Mesenchymal stem cell (in vitro differentiated cells and primary cell): ENCODE results near the gene ADIPOQ.
"Not testable (repeated sequence)": the region's sequence is repeated elsewhere in the genome, so short reads cannot be mapped to it uniquely, and the experiment has no call there.

ENCODE experiments used
- DNase-seq: peaks from one replicate; pipeline ENCODE4 v3.0.0-alpha.2; 2013
- H2AFZ ChIP-seq: one replicate; pipeline ENCODE4 v1.6.1; 2013; ENCODE audit warnings: low read depth, mild to moderate bottlenecking, control low read depth, inconsistent platforms, low read length, moderate library complexity
- H2AK5ac ChIP-seq: 2 replicates; pipeline ENCODE4 v1.6.1; 2013; ENCODE audit warnings: low read length, moderate library complexity, mild to moderate bottlenecking, inconsistent platforms; ENCODE audit not compliant: severe bottlenecking
- H2BK120ac ChIP-seq: one replicate; pipeline ENCODE4 v1.6.1; 2013; ENCODE audit warnings: low read depth, mild to moderate bottlenecking, inconsistent platforms, low read length, moderate library complexity
- H2BK12ac ChIP-seq, 2 experiments: one replicate each; pipeline ENCODE4 v1.6.1; 2013; ENCODE audit warnings: inconsistent platforms in 2 of 2, low read length in 2 of 2, mild to moderate bottlenecking in 2 of 2, moderate library complexity in 2 of 2, control low read depth in 1 of 2
- H2BK15ac ChIP-seq: one replicate; pipeline ENCODE4 v1.6.1; 2013; ENCODE audit warnings: mild to moderate bottlenecking, low read depth, inconsistent platforms; ENCODE audit not compliant: poor library complexity, severe bottlenecking
- H2BK5ac ChIP-seq: 2 replicates; pipeline ENCODE4 v1.6.1; 2013; ENCODE audit warnings: low read depth, mild to moderate bottlenecking, low read length, control low read depth, inconsistent platforms; ENCODE audit not compliant: poor library complexity, severe bottlenecking
- H3K14ac ChIP-seq, 2 experiments: one replicate each; pipeline ENCODE4 v1.6.1; 2013; ENCODE audit warnings: inconsistent platforms in 2 of 2, low read length in 2 of 2, control low read depth in 1 of 2, mild to moderate bottlenecking in 1 of 2, moderate library complexity in 1 of 2
- H3K18ac ChIP-seq, 2 experiments: one replicate each; pipeline ENCODE4 v1.6.1; 2013; ENCODE audit warnings: inconsistent platforms in 2 of 2, low read length in 2 of 2, control low read depth in 1 of 2, low read depth in 1 of 2, mild to moderate bottlenecking in 1 of 2
- H3K23ac ChIP-seq, 2 experiments: one replicate each; pipeline ENCODE4 v1.6.1; 2013; ENCODE audit warnings: inconsistent platforms in 2 of 2, low read length in 2 of 2, mild to moderate bottlenecking in 2 of 2, moderate library complexity in 2 of 2, control low read depth in 1 of 2
- H3K27ac ChIP-seq: 2 replicates; pipeline ENCODE4 v1.5.1; 2013; ENCODE audit warnings: mild to moderate bottlenecking, moderate library complexity, low read length, control low read depth, inconsistent platforms; ENCODE audit not compliant: poor library complexity, severe bottlenecking
- H3K27me3 ChIP-seq, 2 experiments: 2 replicates each; pipeline versions ENCODE4 v1.6.1 to v1.7.0; 2013; ENCODE audit warnings: low read length in 2 of 2, mild to moderate bottlenecking in 2 of 2, moderate library complexity in 2 of 2, control low read depth in 1 of 2, inconsistent platforms in 1 of 2; ENCODE audit not compliant: control insufficient read depth in 1 of 2, insufficient read depth in 1 of 2
- H3K36me3 ChIP-seq, 2 experiments: 2 replicates each; pipeline versions ENCODE4 v1.6.1 to v1.7.0; 2013; ENCODE audit warnings: low read length in 2 of 2, control low read depth in 1 of 2, inconsistent platforms in 1 of 2, low read depth in 1 of 2, mild to moderate bottlenecking in 1 of 2; ENCODE audit not compliant: insufficient read depth in 2 of 2, control insufficient read depth in 1 of 2
- H3K4ac ChIP-seq, 2 experiments: one replicate each; pipeline ENCODE4 v1.6.1; 2013; ENCODE audit warnings: inconsistent platforms in 2 of 2, low read length in 2 of 2, mild to moderate bottlenecking in 2 of 2, moderate library complexity in 2 of 2, control low read depth in 1 of 2, low read depth in 1 of 2
- H3K4me1 ChIP-seq: 2 replicates; pipeline ENCODE4 v1.6.1; 2013; ENCODE audit warnings: low read depth, low read length, control low read depth; ENCODE audit not compliant: control insufficient read depth, insufficient read depth
- H3K4me2 ChIP-seq: 2 replicates; pipeline ENCODE4 v1.6.1; 2013; ENCODE audit warnings: low read length, mild to moderate bottlenecking, inconsistent platforms; ENCODE audit not compliant: poor library complexity, severe bottlenecking
- H3K4me3 ChIP-seq, 2 experiments: 2 replicates each; pipeline versions ENCODE4 v1.5.1 to v1.7.0; 2013; ENCODE audit warnings: low read length in 2 of 2, mild to moderate bottlenecking in 2 of 2, control low read depth in 1 of 2, low read depth in 1 of 2; ENCODE audit not compliant: insufficient read depth in 1 of 2
- H3K79me1 ChIP-seq: replicated peaks from 2 replicates; pipeline ENCODE4 v1.6.1; 2013; ENCODE audit warnings: mild to moderate bottlenecking, control low read depth, low read length, inconsistent platforms; ENCODE audit not compliant: poor library complexity, severe bottlenecking
- H3K9ac ChIP-seq: 2 replicates; pipeline ENCODE4 v1.7.0; 2013; ENCODE audit warnings: mild to moderate bottlenecking, low read length, moderate library complexity
- H3K9me3 ChIP-seq: 2 replicates; pipeline ENCODE4 v1.7.0; 2013; ENCODE audit warnings: mild to moderate bottlenecking, low read length; ENCODE audit not compliant: control insufficient read depth
- H4K8ac ChIP-seq: one replicate; pipeline ENCODE4 v1.6.1; 2013; ENCODE audit warnings: inconsistent platforms, mild to moderate bottlenecking, low read length, moderate library complexity
- H4K91ac ChIP-seq: one replicate; pipeline ENCODE4 v1.6.1; 2013; ENCODE audit warnings: mild to moderate bottlenecking, low read length, inconsistent platforms
- WGBS: methylation state at CpG from one replicate; pipeline ENCODE4 v1.1.7; 2013; ENCODE audit warnings: mixed read lengths; 5-methylcytosine and 5-hydroxymethylcytosine counted together

The ADIPOQ gene

DNA sequence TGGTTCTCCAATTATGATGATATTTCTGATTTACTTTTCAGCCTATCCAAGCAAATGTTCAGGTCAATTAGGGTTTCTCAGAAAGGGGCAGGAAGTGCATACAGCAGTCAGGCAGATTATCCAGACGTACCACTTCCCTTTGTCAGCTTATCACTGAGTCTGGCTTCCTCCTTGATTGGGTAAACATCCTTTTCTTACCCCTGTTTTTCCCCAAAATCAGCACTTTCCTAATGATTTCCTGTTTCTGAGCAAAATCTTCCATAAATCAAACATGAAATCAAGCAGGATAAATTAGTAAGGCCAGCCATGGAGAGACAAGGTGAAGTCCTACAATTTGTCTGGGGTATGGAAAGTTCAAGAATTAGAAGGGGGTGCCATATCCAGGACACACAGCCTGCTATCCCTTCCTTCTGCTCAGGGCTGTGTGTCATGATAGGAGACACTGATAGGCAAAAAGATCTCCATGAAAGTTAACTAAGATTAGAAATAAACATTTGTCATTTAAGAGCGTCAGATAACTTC lies 29.0 kb downstream of the ADIPOQ start:
- Histone ChIP-seq H3K4me3 (no peak overlapping the region), H3K4me2 (no peak overlapping the region)

DNA sequence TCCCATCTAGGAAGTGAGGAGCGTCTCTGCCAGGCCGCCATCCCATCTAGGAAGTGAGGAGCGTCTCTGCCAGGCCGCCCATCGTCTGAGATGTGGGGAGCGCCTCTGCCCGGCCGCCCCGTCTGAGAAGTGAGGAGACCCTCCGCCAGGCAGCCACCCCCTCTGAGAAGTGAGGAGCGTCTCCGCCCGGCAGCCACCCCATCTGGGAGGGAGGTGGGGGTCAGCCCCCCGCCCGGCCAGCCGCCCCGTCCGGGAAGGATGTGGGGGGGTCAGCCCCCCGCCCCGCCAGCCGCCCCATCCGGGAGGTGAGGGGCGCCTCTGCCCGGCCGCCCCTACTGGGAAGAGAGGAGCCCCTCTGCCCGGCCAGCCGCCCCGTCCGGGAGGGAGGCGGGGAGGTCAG lies 31.3 kb downstream of the ADIPOQ start:
- not testable (repeated sequence) for H2BK120ac ChIP-seq, H2BK12ac ChIP-seq, H2AFZ ChIP-seq, H3K9me3 ChIP-seq, H2AK5ac ChIP-seq, H3K36me3 ChIP-seq, H3K4ac ChIP-seq, H3K4me2 ChIP-seq, H3K14ac ChIP-seq, H4K91ac ChIP-seq, H4K8ac ChIP-seq, H3K18ac ChIP-seq, H2BK15ac ChIP-seq, H2BK5ac ChIP-seq, H3K23ac ChIP-seq, H3K4me1 ChIP-seq, H3K9ac ChIP-seq, H3K79me1 ChIP-seq, H3K27ac ChIP-seq, H3K4me3 ChIP-seq, DNase-seq, H3K27me3 ChIP-seq
- no CpG with 5 or more reads among the region's 30 CpGs for WGBS

More for the DNA sequence above, 29.0 kb downstream of the ADIPOQ start:
- WGBS = 8% methylated on average over 1 of the region's 2 CpGs
- Histone ChIP-seq H2AK5ac (no peak overlapping the region), H3K14ac (no peak overlapping the region), H2BK15ac (no peak overlapping the region), H3K27ac (no peak overlapping the region), H3K4ac (no peak overlapping the region), H2BK5ac (no peak overlapping the region), H3K79me1 (no peaks in the 10 kb centered on the region), H4K91ac (no peak overlapping the region), H2BK120ac (peak overlapping the region; percentile 34), H3K9me3 (no peaks in the 10 kb centered on the region), H3K4me1 (no peaks in the 10 kb centered on the region), H3K18ac (no peak overlapping the region), H3K23ac (no peak overlapping the region), H2AFZ (no peak overlapping the region), H3K27me3 (no peaks in the 10 kb centered on the region), H3K9ac (no peak overlapping the region), H4K8ac (no peak overlapping the region), H2BK12ac (no peak overlapping the region), H3K36me3 (no peaks in the 10 kb centered on the region)
- DNase-seq = no peak

DNA sequence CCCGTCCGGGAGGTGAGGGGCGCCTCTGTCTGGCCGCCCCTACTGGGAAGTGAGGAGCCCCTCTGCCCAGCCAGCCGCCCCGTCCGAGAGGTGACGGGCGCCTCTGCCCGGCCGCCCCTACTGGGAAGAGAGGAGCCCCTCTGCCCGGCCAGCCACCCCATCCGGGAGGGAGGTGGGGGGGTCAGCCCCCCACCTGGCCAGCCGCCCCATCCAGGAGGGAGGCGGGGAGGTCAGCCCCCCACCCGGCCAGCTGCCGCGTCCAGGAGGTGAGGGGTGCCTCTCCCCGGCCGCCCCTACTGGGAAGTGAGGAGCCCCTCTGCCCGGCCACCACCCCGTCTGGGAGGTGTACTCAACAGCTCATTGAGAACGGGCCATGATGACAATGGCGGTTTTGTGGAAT lies 31.7 kb downstream of the ADIPOQ start:
- H4K91ac ChIP-seq, H2BK120ac ChIP-seq: not testable (repeated sequence)
- WGBS = 97% methylated on average over 17 of the region's 24 CpGs

DNA sequence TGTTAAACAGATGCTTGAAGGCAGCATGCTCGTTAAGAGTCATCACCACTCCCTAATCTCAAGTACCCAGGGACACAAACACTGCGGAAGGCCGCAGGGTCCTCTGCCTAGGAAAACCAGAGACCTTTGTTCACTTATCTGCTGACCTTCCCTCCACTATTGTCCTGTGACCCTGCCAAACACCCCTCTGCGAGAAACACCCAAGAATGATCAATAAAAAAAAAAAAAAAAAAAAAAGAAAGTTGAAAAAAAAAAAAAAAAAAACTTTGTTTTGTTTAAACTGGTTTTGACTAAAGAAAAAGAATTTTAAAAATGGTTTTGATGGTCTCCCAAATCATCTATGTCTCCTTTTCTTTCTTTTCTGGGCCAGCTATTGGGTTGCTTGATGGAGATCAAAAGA lies 32.3 kb downstream of the ADIPOQ start:
- H3K4ac ChIP-seq, H3K4me3 ChIP-seq, H3K4me1 ChIP-seq, H3K9me3 ChIP-seq, DNase-seq, H3K27ac ChIP-seq, H2BK15ac ChIP-seq, H4K8ac ChIP-seq, H3K36me3 ChIP-seq, H3K14ac ChIP-seq, H2AFZ ChIP-seq, H2BK120ac ChIP-seq, H3K23ac ChIP-seq, H3K4me2 ChIP-seq, H3K9ac ChIP-seq, H3K79me1 ChIP-seq, H3K27me3 ChIP-seq, H2BK5ac ChIP-seq, H4K91ac ChIP-seq, H2BK12ac ChIP-seq, H3K18ac ChIP-seq, H2AK5ac ChIP-seq: not testable (repeated sequence)
- no CpG with 5 or more reads among the region's 4 CpGs for WGBS

More for the DNA sequence above, 31.7 kb downstream of the ADIPOQ start:
- H2BK5ac ChIP-seq, H3K14ac ChIP-seq, DNase-seq, H2AK5ac ChIP-seq, H3K4me3 ChIP-seq, H3K4ac ChIP-seq, H2BK15ac ChIP-seq, H3K79me1 ChIP-seq, H3K4me2 ChIP-seq, H3K23ac ChIP-seq, H3K9ac ChIP-seq, H4K8ac ChIP-seq, H3K9me3 ChIP-seq, H2BK12ac ChIP-seq, H3K18ac ChIP-seq, H3K36me3 ChIP-seq, H3K27ac ChIP-seq, H2AFZ ChIP-seq, H3K27me3 ChIP-seq, H3K4me1 ChIP-seq: not testable (repeated sequence)
